Sigmoid colon (tissue), 3 donors: Measurements from ENCODE around the gene FAM53A.

Experiments used
- POLR2A ChIP-seq, 2 donors: fragments of 450-650 bp; IDR thresholded peaks; one replicate each; pipeline ENCODE4 v1.6.1; 2016; ENCODE audit warnings: antibody characterized with exemption in 2 of 2, mild to moderate bottlenecking in 2 of 2, moderate library complexity in 2 of 2
- TF ChIP-seq, protein P1 (sequence below), 4 experiments: fragments of 450-650 bp in 3 of 4; fragments of 200-600 bp in 1 of 4; IDR thresholded peaks; one replicate each; pipeline ENCODE4 v1.5.1; 2016 to 2019; ENCODE audit warnings: antibody characterized with exemption in 4 of 4, mild to moderate bottlenecking in 3 of 4, moderate library complexity in 2 of 4

DNA sequence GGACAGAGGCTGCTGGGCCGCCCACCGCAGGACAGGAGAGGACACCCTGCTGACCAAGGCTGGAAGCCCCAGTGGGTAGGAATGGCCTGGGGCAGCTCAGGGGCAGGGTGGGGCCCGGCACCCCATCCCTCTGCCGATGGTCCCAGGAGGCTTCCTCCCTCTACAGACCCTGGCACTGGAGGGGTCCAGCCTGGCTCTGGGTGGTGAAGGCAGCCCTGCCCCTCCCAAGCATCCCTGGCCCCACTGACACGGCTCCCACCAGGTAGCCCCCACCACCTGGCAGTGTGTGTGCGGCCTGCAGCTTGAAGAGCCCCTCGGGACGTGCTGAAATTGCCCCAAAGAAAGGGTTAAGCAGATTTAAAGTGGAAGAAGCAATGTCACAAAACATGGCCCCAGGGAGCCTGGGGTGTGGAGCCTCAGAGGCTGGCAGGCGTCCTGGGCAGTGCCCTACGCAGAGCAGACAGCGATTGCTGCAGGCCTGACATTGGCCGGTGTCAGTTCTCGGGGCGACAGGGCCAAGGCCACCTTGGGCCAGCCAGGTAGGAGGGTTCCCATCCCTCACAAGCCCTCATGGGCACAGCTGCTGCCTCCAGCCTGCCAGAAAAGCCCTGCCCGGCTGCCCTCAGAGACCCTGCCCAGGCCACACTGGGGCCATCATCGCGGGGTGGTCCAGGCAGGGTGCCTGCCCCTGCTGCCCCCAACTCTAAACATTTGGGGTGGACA lies 80.5 kb downstream of the FAM53A start:
- TF ChIP-seq, protein P1, sequence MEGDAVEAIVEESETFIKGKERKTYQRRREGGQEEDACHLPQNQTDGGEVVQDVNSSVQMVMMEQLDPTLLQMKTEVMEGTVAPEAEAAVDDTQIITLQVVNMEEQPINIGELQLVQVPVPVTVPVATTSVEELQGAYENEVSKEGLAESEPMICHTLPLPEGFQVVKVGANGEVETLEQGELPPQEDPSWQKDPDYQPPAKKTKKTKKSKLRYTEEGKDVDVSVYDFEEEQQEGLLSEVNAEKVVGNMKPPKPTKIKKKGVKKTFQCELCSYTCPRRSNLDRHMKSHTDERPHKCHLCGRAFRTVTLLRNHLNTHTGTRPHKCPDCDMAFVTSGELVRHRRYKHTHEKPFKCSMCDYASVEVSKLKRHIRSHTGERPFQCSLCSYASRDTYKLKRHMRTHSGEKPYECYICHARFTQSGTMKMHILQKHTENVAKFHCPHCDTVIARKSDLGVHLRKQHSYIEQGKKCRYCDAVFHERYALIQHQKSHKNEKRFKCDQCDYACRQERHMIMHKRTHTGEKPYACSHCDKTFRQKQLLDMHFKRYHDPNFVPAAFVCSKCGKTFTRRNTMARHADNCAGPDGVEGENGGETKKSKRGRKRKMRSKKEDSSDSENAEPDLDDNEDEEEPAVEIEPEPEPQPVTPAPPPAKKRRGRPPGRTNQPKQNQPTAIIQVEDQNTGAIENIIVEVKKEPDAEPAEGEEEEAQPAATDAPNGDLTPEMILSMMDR (IDR thresholded peaks at IDR 0.05): no peak
- TF ChIP-seq POLR2A (IDR thresholded peaks at IDR 0.05): no peak
